ENCODE data around the gene BTBD16. TPM values are rescaled to one million over a fixed set of nuclear protein-coding genes. Genes with fewer than 3 reads are reported as not detected.

The BTBD16 gene
- total RNA-seq, 1 experiment from 2014 or later = not detected

- no peak for TF ChIP-seq ARID4B (CRISPR knock-in tag; IDR thresholded peaks at IDR 0.05; ENCODE audit: borderline replicate concordance)
These were observed 30.1 kb downstream of the BTBD16 start (continued) for GRCh38 chr10:122301055-122301810.

- TF ChIP-seq CREM (CRISPR knock-in tag; IDR thresholded peaks at IDR 0.05) = no peak
- no peak for TF ChIP-seq IRF1 (CRISPR knock-in tag; IDR thresholded peaks at IDR 0.05)
- no peak for TF ChIP-seq SMAD4 (CRISPR knock-in tag; IDR thresholded peaks at IDR 0.05)
- TF ChIP-seq IRF2 (CRISPR knock-in tag; IDR thresholded peaks at IDR 0.05; ENCODE audit: borderline replicate concordance, low read depth) = no peak
- Mint-ChIP-seq H3K36me3 (peaks cover 6% of the 10 kb centered on the region; the same call in 1 of the 2 replicates), H3K4me1 (peaks cover 14% of the 10 kb centered on the region), H3K9me3 (peaks cover 15% of the 10 kb centered on the region), H3K4me3 (no peak overlapping the region), H3K27ac (no peak overlapping the region), H3K27me3 (ENCODE audit: low read depth) (no peaks in the 10 kb centered on the region)
- no peak for DNase-seq (ENCODE audit: low spot score)
- ATAC-seq = no peak
- ChIA-PET POLR2A (no interaction called here), CTCF (interaction anchor here (0.8 to 1.9 kb wide), 4 partner anchors 22 to 133 kb away, joined by 3 to 5 read pairs (median 5); no protein-coding TSS in a partner anchor)
These were observed 30.7 kb downstream of the BTBD16 start for GRCh38 chr10:122301811-122302115.

GRCh38 chr10:122302315-122302714, 31.2 kb downstream of the BTBD16 start:
- Mint-ChIP-seq H3K27ac (no peak overlapping the region), H3K4me3 (no peak overlapping the region), H3K9me3 (peaks cover 12% of the 10 kb centered on the region), H3K36me3 (peaks cover 6% of the 10 kb centered on the region; the same call in 1 of the 2 replicates), H3K27me3 (ENCODE audit: low read depth) (no peaks in the 10 kb centered on the region), H3K4me1 (peaks cover 14% of the 10 kb centered on the region)
- ATAC-seq = no peak
- no peak for DNase-seq (ENCODE audit: low spot score)
- TF ChIP-seq MXD4 (CRISPR knock-in tag; IDR thresholded peaks at IDR 0.05; ENCODE audit: borderline replicate concordance) (no peak), ELF4 (CRISPR knock-in tag; IDR thresholded peaks at IDR 0.05; ENCODE audit: low read depth) (no peak), ERG (CRISPR knock-in tag; IDR thresholded peaks at IDR 0.05) (no peak), EMX1 (CRISPR knock-in tag; IDR thresholded peaks at IDR 0.05) (no peak), SMAD3 (CRISPR knock-in tag; IDR thresholded peaks at IDR 0.05; ENCODE audit: borderline replicate concordance) (no peak), E2F5 (CRISPR knock-in tag; IDR thresholded peaks at IDR 0.05) (no peak), ZNF263 (CRISPR knock-in tag; IDR thresholded peaks at IDR 0.05; ENCODE audit: low read depth) (no peak), CREB1 (CRISPR knock-in tag; IDR thresholded peaks at IDR 0.05) (no peak), ZNF219 (CRISPR knock-in tag; IDR thresholded peaks at IDR 0.05; ENCODE audit: borderline replicate concordance) (no peak), ETV6 (CRISPR knock-in tag; IDR thresholded peaks at IDR 0.05) (no peak), AR (CRISPR knock-in tag; IDR thresholded peaks at IDR 0.05) (no peak)
- ChIA-PET CTCF (interaction anchor here (0.8 to 1.9 kb wide), 5 partner anchors 22 to 264 kb away, joined by 3 to 5 read pairs (median 5); no protein-coding TSS in a partner anchor), POLR2A (no interaction called here)
